D341Med (cell line): ENCODE data around the gene CATSPER4.
"Not testable (repeated sequence)": the region's sequence is repeated elsewhere in the genome, so short reads cannot be mapped to it uniquely, and the experiment has no call there.

Experiments used
- DNase-seq: peaks from one replicate; pipeline ENCODE4 v3.0.0; 2012; ENCODE audit warnings: low spot score

Gene CATSPER4

DNA sequence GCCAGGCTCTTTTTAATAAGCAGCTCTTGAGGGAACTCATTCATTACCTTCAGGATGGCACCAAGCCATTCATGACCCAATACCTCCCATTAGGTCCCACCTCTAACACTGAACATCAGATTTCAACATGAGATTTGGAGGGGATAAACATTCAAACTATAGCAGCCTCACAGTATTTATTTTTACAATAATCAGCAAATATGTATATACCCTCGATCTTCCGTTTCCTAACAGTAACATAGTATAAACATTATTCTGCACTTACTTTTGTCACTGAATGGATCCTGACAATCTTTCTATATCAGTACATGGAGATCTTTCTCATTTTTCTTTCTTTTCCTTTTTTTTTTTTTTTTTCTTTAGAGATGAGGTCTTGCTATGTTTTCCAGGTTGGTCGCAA lies 5.4 kb downstream of the CATSPER4 start:
- DNase-seq = no peak

- DNase-seq = no peak
Observed at GRCh38 chr1:26197301-26197700, 6.9 kb downstream of the CATSPER4 start.

DNA sequence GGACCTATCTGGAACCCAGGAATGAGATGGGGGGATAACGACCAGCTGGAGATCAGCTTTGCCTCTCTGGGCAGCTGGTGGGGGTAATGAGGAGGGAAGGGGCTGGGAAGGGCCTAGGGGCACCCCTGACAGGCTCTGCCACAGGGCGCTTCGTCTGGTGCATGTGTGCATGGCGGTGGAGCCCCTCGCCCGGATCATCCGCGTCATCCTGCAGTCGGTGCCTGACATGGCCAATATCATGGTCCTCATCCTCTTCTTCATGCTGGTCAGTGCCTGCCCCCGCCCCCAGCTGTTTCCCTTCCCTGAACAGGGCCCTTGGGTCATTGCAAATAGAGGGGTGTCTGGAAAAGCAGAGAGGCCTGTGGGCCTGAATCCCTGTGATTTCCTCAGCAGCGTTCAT lies 7.4 kb downstream of the CATSPER4 start:
- no peak for DNase-seq

GRCh38 chr1:26200413-26200812 lies 10.0 kb downstream of the CATSPER4 start:
- no peak for DNase-seq

DNA sequence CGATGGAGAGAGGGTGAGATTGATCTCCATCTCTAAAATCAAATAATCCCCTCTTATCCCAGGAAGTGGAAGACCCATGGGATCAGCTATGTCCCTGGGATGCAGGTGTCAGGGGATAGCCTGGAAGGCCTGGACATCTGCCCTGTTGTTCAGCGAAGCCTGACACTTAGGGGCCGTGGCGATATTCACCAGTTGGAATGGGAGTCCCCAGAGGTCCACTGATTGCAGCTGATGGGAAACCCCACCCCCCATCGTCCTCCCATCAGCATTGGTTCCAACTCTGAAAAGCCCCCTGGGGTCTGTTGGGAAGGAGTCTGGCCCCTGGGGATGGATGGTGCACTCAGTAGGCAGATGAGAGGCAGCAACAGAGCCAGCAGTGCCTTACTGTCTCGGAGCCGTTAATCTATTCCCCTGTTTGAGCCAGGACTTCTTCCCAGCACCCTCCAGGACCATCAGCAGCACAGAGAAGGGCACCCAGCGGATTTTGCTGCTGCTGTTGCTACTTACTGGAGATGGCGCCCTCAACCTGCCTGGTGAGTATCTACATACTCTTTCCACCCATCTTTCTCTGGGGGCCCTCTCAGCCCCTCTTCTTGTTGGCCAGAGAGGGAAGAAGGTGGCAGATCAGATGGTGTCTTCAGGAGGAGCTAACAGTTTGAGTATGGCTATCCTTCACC lies 13.4 kb downstream of the CATSPER4 start:
- no peak for DNase-seq

DNA sequence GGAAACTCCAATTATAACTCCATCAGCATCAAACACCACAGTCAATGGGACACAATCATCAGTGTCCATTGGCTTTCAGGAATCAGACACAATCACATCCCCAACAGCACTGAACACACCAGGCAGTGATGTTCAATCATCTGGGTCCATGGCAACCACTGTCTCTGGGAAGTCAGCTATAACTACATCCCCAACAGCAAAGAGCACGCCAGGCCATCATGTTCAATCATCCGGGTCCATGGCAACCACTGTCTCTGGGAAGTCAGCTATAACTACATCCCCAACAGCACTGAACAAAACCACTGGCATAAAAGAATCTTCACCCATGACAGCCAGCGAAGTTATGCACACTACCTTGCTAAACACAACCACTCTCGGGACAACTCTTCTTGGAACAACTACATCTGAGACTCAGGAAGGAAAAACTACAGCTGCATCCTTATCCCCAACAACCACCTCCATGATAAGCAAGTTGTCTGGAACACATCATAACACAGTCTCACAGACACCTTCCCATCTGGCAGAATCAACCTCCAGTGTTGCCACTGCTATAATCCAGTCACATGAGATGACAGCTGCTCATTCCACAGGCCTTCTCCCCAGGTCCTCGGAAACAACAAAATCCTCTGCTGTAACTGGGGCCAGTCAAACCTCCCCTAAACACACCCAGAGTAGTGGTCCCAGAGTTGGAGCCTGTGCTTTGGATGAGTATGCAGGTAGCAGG lies 19.9 kb downstream of the CATSPER4 start:
- no peak for DNase-seq

DNA sequence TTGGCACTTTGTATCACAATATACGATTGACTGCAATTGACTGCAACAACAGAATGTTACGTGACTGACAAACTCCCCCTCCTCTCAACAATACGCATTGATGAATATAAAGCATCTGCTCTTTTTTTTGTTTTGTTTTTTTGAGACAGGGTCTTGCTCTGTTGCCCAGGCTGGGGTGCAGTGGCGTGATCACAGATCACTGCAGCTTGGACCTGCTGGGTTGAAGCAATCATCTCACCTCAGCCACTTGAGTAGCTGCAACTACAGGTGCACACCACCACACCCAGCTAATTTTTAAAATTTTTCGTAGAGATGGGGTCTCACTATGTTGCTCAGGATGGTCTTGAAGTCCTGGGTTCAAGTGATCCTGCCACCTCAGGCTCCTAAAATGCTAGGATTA lies 22.3 kb downstream of the CATSPER4 start:
- DNase-seq = no peak

DNA sequence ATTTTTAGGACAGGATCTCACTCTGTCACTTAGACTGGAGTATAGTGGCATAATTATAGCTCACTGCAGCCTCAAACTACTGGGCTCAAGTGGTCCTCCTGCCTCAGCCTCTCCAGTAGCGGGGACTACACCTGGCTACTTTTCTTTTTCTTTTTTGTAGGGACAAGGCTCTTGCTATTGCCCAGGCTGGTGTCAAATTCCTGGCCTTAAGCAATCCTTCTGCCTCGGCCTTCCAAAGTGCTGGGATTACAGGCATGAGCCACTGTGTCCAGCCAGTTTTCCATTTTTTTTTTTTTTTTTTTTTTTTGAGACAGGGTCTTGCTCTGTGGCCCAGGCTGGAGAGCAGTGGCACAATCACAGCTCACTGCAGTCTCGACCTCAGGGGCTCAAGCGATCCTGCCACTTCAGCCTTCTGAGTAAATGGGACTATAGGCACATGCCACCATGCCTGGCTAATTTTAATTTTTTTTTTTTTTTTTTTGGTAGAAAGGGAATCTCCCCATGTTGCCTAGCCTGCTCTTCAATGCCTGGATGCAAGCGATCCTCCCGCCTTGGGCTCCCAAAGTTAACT lies 23.0 kb downstream of the CATSPER4 start:
- DNase-seq = no peak

- no peak for DNase-seq
Observed at GRCh38 chr1:26215246-26215645, 24.8 kb downstream of the CATSPER4 start.

DNA sequence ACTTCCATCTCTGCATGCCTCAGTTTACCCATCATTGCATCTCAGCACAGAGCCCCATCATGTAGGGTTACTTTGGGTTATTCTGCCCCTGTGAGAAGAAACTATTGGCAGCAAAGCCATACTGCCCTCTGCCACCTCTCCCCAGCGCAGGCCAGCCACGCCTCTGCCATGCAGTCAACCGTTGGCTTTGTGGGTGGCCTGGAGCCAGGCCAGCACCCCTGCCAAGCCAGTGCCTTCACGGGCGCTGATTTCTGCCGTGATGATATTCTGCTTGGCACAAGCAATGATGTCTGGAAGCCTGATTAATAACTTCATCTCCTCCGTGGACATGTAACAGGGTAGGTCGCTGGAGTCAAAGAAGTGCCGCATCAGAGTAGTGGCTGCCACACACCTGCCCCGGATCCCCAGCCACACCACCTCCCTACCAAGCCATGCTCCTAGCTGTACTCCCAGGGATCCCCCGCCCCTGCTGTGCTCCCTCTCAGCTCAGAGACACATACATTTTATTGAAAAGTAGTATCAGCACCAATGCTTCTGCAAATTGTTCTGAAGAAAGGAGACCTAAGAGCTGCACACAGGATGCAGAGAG lies 28.6 kb downstream of the CATSPER4 start:
- no peak for DNase-seq

DNA sequence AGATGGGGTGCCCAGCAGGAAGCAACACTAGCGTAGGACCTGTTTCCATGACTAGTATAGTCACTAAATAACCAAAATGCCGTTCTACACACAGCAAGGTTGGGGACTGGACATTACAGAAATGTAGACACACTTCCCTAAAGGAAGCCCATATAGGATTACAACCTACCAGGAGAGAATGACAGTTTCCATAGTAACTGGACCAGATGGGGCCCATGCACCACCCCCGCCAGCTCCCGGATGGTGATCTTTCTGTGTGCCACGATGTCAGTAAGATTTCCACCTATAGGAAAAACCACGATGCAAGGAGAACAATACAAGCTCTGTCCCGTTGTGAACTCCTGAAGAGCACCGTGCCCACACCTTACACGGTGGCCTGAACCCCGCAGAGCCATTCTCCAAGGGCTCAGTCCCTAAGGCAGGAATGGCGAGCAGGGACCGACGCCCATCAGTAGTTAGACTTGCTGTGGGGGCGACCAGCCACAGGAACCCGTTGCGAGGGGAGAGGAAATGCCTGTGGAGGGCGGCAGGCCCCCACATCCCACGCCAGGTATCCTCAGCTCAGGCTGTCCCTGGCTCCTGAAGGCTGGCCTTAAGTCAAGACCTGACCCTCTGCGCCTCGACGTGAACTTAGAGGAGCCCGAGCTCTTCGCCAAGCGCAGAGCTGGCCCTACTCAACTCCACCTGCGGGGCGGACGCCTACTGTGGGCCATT lies 30.0 kb downstream of the CATSPER4 start:
- DNase-seq = no peak

GRCh38 chr1:26221094-26221493 lies 30.7 kb downstream of the CATSPER4 start:
- DNase-seq = no peak

GRCh38 chr1:26224606-26225005 lies 34.2 kb downstream of the CATSPER4 start:
- no peak for DNase-seq

DNA sequence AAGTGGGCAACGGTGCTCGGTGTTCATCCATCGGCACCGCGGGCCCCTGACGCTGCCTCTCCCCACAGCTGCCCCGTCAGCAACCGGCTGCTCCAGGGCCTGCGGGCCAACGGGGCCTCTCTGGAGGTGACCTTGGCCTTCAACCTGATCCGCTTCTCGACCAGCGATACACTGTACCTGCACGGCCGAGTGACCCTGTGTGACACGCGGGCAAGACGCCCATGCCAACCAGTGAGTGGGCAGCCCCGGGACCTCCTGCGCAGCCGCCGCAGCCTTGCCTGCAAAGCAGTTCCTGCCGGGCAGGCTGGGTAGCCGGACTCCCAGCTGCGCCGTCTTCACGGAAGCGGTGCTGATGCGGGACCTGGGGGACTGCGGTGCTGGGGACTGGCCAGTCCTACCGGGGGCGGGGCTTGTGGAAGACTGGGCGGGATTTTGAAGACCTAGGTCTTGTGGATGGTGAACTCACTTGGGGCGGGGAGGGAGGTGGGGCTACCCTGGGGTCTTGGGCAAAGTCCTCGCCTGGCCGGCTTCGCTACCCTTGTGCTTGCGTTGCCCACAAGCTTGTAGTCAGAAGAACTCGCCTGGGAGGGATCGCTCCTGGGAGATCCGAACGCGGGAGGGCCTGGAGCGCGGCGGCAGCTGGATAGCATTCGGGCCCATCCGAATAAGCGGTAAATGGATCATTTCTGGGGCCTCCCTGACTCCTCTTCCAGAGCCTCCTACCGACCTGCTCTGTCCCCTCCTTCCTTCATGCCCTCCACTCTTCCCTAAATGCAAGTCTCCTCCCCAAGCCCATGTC lies 34.8 kb downstream of the CATSPER4 start:
- no peak for DNase-seq

DNA sequence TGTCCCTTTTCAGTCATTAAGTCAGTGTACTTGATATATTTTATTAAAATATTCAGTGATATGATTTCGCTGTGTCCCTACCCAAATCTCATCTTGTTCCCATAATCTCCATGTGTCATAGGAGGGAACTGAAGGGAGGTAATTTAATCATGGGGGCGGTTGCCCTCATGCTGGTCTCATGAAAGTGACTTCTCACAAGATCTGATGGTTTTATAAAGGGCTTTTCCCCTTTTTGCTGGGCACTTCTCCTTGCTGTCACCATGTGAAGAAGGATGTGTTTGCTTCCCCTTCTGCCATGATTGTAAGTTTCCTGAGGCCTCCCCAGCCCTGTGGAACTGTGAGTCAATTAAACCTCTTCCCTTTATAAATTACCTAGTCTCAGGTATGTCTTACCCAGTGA lies 40.3 kb downstream of the CATSPER4 start:
- DNase-seq = not testable (repeated sequence)

GRCh38 chr1:26233903-26234643 lies 43.7 kb downstream of the CATSPER4 start, which contains the start of gene CEP85:
CEP85 (plus strand) TSS chr1:26234200; CDS start chr1:26239784, 5,584 bp downstream.
- DNase-seq = peak; percentile 98

DNA sequence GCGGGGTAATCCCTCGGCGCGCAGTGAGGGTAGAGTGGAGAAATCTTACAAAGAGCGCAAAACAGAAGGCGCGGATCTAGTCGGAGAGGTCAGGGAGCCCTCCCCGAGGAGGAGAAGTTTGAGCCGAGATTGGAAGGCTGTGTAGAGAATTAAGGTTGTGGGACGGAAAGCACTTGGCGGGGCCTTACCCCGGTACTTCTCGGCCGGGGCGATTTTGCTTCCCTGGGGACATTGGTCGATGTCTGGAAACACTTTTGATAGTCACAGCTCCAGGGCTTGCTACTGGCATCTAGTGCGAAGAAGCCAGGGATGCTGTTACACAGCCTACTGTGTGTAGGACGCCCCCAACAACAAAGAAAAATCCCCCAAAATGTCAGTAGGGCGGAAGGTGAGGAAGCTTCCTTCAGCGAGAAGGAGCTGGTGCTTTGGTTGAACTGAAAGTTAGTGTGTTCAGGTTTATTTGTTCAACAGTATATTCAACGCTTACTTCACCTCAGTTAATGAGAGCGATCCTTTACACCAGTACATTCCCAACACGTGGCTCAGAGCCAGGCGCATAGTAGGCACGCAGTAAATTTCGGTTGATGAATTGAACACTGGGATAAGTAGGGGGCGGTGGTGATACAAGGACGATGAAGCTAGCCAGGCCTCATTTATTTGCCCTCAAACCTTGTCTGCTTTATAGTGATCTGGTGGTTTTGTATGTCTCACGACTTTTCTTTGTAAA lies 44.4 kb downstream of the CATSPER4 start:
- DNase-seq = no peak

DNA sequence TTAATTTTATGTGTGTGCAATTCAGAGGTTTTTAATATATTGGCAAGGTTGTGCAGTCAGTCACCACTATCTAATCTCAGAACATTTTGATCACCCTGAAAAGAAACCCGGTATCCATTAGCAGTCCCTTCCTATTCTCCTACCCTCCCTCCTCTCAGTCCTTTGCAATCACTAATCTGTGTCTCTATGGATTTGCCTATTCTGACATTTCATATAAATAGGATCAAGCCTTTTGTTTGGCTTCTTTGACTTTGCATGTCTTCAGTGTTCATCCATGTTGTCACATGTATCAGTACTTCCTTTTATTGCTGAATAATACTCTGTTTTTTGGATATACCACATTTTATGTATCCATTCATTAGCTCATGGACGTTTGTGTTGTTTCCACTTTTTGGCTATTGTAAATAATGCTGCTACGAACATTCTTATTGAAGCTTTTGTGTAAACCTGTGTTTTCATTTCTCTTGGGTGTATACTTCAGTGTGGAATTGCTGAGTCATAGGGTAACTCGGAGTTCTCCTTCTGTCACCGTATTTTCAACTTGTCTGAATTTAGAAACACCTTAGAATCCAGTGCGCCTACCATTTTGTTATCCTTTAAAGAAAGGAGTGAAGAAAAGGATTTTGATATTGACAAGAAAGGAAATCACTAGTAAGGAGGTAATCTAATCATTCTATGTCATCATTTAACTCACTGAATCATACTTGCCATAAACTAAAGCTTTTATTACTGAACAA lies 47.0 kb downstream of the CATSPER4 start:
- no peak for DNase-seq

DNA sequence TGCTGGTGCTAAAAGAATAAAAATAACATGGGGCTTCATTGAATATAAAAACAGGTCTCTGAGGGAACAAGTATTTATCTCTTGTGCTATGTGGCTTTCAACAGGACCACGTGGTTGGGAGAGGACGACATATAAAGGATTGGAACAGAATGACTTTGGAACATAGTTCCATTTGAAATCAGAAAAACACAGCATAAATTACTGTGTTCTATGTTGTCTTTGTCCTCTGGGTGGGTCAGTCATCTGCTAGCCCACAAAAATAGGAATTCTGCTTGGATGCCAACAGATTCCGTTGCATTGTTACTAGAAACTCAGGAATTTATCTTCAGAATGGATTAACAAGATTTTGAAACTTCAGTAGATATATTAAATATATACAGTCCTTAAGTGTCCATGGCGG lies 49.5 kb downstream of the CATSPER4 start:
- no peak for DNase-seq
